GM12891 (cell line): ENCODE data around the gene H19.

Experiments used
- DNase-seq: peaks from one replicate; pipeline ENCODE4 v3.0.0; 2011; ENCODE audit warnings: low spot score; ENCODE audit not compliant: insufficient read length
- FAIRE-seq: peaks from 2 replicates; lab custom pipeline; 2011; peaks lifted over from hg19 to GRCh38; lab: Jason Lieb, UNC
- PAX5 ChIP-seq: IDR thresholded peaks from 2 replicates; pipeline ENCODE4 v1.6.1; 2011; ENCODE audit warnings: low read length, moderate library complexity, mild to moderate bottlenecking; ENCODE audit not compliant: insufficient read depth, severe bottlenecking
- POLR2A ChIP-seq: IDR thresholded peaks from 2 replicates; pipeline ENCODE4 v1.6.1; 2011; ENCODE audit warnings: low read depth, low read length, control low read depth
- POLR2AphosphoS5 ChIP-seq: IDR thresholded peaks from 2 replicates; pipeline ENCODE4 v1.6.1; 2011; ENCODE audit warnings: low read depth, low read length, control low read depth
- POU2F2 ChIP-seq: IDR thresholded peaks from 2 replicates; pipeline ENCODE4 v1.6.1; 2011; ENCODE audit warnings: low read depth, mild to moderate bottlenecking, control low read depth, low read length, moderate library complexity
- SPI1 ChIP-seq: IDR thresholded peaks from 2 replicates; pipeline ENCODE4 v1.6.1; 2011; ENCODE audit warnings: low read depth, low read length, control low read depth
- TAF1 ChIP-seq: IDR thresholded peaks from 2 replicates; pipeline ENCODE4 v1.6.1; 2011; ENCODE audit warnings: low read depth, low read length, control low read depth

Gene H19

DNA sequence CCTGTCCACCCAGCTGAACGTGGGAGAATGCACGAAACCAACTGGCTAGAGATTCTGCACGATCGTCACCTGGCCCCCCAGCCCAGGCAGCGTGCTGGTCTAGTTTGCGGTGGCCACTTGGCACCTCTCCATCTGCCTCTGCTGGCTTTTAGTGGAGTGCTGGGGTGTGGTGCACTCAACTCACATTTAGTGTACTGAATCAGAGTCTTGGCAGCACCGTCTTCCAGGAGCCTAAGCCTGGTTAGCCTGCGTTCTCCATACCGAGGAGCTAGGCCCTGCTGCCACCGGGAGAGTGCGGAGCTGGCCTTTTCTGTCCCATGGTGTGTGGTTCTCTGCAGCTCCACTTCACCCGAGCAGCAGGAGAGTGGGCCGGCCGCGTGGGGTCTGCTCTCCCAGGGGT, 47.7 kb downstream of the H19 start:
- FAIRE-seq (no peak), DNase-seq (no peak)
- TF ChIP-seq POU2F2 (no peak), PAX5 (no peak), TAF1 (no peak)

GRCh38 chr11:1949302-1949701, 48.3 kb downstream of the H19 start:
- FAIRE-seq (no peak), DNase-seq (no peak)
- no peak for TF ChIP-seq SPI1
- no peak for TF ChIP-seq PAX5
- no peak for TF ChIP-seq TAF1
- no peak for TF ChIP-seq POLR2A

- FAIRE-seq, result no peak
- TF ChIP-seq PAX5 (no peak), SPI1 (no peak), POLR2AphosphoS5 (no peak), TAF1 (no peak), POU2F2 (no peak), POLR2A (no peak)
- DNase-seq, result no peak
These were observed 49.3 kb downstream of the H19 start for GRCh38 chr11:1948389-1948788.

DNA sequence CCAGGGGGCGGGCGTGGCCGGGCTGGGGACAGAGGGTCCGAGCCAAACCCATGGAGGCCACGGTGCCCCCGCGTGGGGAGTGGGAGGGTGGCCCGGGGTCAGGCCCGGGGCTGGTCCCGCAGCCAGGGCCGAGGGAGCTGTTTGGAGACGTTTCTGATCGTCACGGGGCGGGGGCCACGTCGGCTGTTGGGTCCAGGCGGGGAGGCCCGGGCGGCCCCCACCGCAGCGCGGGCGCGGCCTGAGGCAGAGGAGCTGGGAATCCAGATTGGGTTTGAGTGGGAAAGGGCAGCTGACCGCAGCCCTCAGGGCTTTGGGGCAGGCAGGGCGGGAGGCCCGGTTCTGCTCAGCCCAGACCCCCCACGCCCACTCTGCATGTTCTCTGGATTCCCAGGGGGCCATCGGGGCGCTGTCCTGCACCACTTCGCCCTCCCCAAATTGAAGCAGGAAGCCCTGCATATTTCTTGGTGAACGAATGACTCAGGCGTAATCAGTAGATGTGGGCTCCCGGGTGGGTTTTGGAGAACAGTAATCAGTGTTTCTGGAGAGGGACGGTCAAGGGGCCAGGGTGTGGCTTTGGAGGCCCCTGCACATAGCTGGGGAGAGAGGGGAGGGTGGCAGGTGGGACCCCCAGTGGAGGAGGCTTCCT, 49.9 kb downstream of the H19 start:
- DNase-seq (no peak), FAIRE-seq (peak; percentile 73)
- no peak for TF ChIP-seq POLR2AphosphoS5
- no peak for TF ChIP-seq TAF1
- TF ChIP-seq SPI1, result no peak
- TF ChIP-seq PAX5, result no peak
- TF ChIP-seq POLR2A, result no peak
- no peak for TF ChIP-seq POU2F2

- peak; percentile 97 for FAIRE-seq
- no peak for TF ChIP-seq POU2F2
- no peak for DNase-seq
These were observed 50.7 kb downstream of the H19 start, which contains the start of gene MRPL23 for GRCh38 chr11:1946812-1947484. MRPL23 (plus strand) TSS chr11:1947332; CDS start chr11:1947363, 31 bp downstream.
